Gastrocnemius medialis (tissue), 4 donors: Measurements from ENCODE around the gene MPP2.

ENCODE experiments used
- CTCF ChIP-seq, 5 experiments: fragments of 450-650 bp in 3 of 5; fragments of 200-600 bp in 2 of 5; sonication (generic) in 2 of 5; IDR thresholded peaks in 4 of 5; conservative IDR thresholded peaks in 1 of 5; 1 replicate in 4 of 5; 2 replicates in 1 of 5; pipeline ENCODE4 v1.5.1; 2016 to 2019; ENCODE audit warnings: antibody characterized with exemption in 5 of 5, mild to moderate bottlenecking in 3 of 5, moderate library complexity in 3 of 5
- POLR2A ChIP-seq, 2 donors: fragments of 450-650 bp; IDR thresholded peaks; one replicate each; pipeline ENCODE4 v1.6.1; 2017; ENCODE audit warnings: antibody characterized with exemption in 2 of 2, mild to moderate bottlenecking in 2 of 2, moderate library complexity in 2 of 2

- no peak for TF ChIP-seq CTCF (IDR thresholded peaks at IDR 0.05 in 4 of 5, conservative IDR thresholded peaks at IDR 0.05 in 1 of 5)
- no peak for TF ChIP-seq POLR2A (IDR thresholded peaks at IDR 0.05)
Observed at GRCh38 chr17:43927060-43927864, 19.9 kb upstream of the MPP2 start.
